Upper lobe of left lung (tissue), 4 donors: ENCODE measurements around the gene FASTKD2.

ENCODE experiments used
- POLR2A ChIP-seq, 4 donors: fragments of 450-650 bp; IDR thresholded peaks; one replicate each; pipeline ENCODE4 v1.5.1; 2016 to 2017; ENCODE audit warnings: antibody characterized with exemption in 4 of 4, mild to moderate bottlenecking in 2 of 4
- POLR2AphosphoS5 ChIP-seq, 2 donors: sonication (generic); formaldehyde crosslinking; IDR thresholded peaks; one replicate each; pipeline ENCODE4 v1.5.1; 2017; ENCODE audit warnings: antibody characterized with exemption in 2 of 2
- TF ChIP-seq, protein P1 (sequence below), 6 experiments: fragments of 450-650 bp in 4 of 6; fragments of 200-600 bp in 2 of 6; sonication (generic) in 2 of 6; IDR thresholded peaks; one replicate each; pipeline ENCODE4 v1.5.1; 2016 to 2019; ENCODE audit warnings: antibody characterized with exemption in 6 of 6

GRCh38 chr2:206739271-206739670 is 26.1 kb upstream of the FASTKD2 start:
- TF ChIP-seq POLR2AphosphoS5 (IDR thresholded peaks at IDR 0.05) (no peak), POLR2A (IDR thresholded peaks at IDR 0.05) (no peak)
- TF ChIP-seq, protein P1, sequence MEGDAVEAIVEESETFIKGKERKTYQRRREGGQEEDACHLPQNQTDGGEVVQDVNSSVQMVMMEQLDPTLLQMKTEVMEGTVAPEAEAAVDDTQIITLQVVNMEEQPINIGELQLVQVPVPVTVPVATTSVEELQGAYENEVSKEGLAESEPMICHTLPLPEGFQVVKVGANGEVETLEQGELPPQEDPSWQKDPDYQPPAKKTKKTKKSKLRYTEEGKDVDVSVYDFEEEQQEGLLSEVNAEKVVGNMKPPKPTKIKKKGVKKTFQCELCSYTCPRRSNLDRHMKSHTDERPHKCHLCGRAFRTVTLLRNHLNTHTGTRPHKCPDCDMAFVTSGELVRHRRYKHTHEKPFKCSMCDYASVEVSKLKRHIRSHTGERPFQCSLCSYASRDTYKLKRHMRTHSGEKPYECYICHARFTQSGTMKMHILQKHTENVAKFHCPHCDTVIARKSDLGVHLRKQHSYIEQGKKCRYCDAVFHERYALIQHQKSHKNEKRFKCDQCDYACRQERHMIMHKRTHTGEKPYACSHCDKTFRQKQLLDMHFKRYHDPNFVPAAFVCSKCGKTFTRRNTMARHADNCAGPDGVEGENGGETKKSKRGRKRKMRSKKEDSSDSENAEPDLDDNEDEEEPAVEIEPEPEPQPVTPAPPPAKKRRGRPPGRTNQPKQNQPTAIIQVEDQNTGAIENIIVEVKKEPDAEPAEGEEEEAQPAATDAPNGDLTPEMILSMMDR (IDR thresholded peaks at IDR 0.05): no peak
